Spleen (tissue), 7 donors: ENCODE results near the gene TSHR.

Source experiments
- CTCF ChIP-seq, 11 experiments: fragments of 200-600 bp in 7 of 11; fragments of 450-650 bp in 4 of 11; sonication (generic) in 4 of 11; IDR thresholded peaks in 8 of 11; conservative IDR thresholded peaks in 3 of 11; 1 replicate in 7 of 11; 2 replicates in 4 of 11; pipeline versions ENCODE4 v1.4.0 to v1.8.0; 2016 to 2021; ENCODE audit warnings: antibody characterized with exemption in 11 of 11, inconsistent platforms in 4 of 11, mild to moderate bottlenecking in 1 of 11
- POLR2A ChIP-seq, 3 donors: fragments of 450-650 bp; IDR thresholded peaks; one replicate each; pipeline ENCODE4 v1.5.1; 2017; ENCODE audit warnings: antibody characterized with exemption in 3 of 3, mild to moderate bottlenecking in 1 of 3
- donor health status: DM: no; HTN: no; CAD: no; lungs with moderate emphysema.
- donor health status: DM: no; HTN: no; CAD: no.
- donor health status: DM: no; HTN: no; CAD: no.

GRCh38 chr14:80924365-80925103, 30.9 kb upstream of the TSHR start:
- no peak for TF ChIP-seq CTCF (IDR thresholded peaks at IDR 0.05 in 8 of 11, conservative IDR thresholded peaks at IDR 0.05 in 3 of 11)
- no peak for TF ChIP-seq POLR2A (IDR thresholded peaks at IDR 0.05)
